ENCODE results near the gene ATRIP.

The ATRIP gene

DNA sequence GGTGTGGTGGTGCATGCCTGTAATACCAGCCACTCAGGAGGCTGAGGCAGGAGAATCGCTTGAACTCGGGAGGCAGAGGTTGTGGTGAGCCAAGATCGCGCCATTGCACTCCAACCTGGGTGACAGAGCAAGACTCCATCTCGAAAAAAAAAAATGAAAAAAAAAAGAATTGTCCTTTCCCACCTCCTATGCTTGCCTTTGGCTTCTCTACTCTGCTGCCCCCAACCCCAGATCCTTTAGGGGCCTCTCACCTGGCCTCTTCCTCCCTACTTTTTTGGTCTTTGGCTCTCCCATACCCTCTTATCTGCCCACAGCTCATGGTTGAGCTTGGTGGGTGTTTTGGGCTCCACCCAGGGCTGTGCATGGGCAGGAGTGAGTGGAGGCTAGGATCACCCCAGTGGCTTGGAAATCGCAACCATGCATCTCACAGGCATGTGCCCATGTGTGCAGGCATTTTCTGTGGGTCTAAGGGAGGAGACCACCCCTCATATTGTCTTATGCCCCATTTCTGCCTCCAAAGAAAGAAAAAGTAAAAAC, 59.5 kb downstream of the ATRIP start:
- no peak for DNase-seq

DNA sequence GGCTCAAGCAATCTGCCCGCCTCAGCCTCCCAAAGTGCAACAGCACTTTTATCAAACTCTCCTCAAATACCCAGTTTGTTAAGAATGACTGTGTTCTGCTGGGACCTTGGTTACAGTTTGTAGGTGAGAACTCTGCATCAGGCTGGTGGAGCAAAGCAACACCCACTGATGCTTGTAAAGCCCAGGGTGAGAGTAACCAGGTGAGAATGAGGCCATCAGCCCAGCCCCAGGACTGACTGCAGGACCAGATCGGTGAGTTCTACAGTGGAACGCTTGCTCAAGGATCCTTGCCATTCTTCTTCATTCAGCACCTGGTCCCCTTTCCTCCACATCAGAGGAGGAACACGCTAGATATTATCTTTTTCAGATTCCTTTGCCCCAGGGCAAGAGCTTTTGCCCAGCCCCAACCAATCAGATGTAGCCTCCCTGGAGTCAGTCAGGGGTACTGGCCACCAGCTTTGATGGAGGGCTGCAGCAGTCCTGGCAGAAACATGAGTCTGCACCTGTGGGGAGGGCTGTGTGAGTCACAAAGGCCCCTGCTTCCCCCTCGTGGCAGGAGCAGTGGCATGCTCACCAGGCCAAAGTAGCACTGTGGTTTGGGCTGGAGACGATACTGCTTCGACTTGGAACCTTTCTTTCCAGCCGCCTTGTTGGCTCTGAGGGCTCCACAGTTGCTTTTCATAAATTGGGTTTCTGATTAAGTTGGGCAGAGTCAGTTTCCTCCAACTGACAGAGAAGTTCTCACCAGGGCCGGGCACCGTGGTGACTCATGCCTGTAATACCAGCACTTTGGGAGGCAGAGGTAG, 60.9 kb downstream of the ATRIP start:
- peak; percentile 68 for DNase-seq

DNA sequence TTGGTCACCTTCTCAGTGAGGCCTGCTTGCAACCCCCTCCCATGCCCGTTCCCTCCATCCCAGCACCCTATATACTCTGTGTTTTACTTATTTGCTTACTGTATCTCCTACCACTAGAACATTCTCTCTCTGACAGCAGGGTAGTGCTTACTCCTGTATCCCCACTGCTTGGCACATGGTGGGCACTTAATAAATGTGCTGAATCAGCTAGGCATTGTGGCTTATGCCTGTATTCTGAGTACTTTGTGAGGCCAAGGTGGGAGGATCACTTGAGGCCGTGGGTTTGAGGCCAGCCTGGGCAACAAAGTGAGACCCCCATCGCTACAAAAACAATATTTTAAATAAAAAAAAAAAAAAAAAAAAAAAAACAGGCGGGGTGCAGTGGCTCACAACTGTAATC, 65.0 kb downstream of the ATRIP start:
- DNase-seq, result no peak

DNA sequence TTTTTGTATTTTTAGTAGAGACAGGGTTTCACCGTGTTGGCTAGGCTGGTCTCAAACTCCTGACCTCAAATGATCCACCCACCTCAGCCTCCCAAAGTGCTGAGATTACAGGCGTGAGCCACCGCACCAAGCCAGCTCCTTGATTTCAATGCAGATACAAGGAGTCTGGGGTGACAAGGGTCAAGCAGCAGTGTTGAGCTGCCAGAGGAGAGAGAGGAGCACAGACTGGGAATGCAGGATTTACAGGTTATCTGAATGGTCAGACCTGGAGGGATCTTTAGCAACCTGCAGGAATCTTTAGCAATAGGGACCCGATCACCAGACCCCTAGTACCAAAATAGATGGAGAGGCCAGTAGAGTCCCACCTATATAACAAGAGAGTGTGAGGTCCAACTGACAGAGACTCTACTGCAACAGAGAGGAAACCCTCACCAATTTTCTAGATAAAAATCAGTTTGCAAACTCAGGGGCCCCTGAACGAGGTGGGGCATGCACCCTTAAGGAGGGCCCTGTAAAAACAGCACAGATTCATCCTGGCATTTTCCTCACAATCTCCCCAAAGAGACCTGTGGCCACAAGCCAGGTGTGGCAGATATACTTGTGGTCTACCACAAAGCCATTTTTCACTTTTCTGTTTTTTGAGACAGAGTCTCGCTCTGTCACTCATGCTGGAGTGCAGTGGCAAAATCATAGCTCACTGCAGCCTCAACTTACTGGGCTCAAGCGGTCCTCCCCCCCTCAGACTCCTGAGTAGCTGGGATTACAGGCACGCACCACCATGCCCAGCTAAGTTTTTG, 68.1 kb downstream of the ATRIP start:
- no peak for DNase-seq

All from effector CD4-positive, alpha-beta T cell (primary cell).